BE2C (cell line): Measurements from ENCODE around the gene MUCL3.
"Not testable (repeated sequence)": the region's sequence is repeated elsewhere in the genome, so short reads cannot be mapped to it uniquely, and the experiment has no call there.

Source experiments
- DNase-seq: peaks from one replicate; pipeline ENCODE4 v3.0.0-alpha.2; 2020
- H3K27me3 ChIP-seq: fragments of 250-450 bp; sonication (Bioruptor Pico); 2 replicates; pipeline ENCODE4 v1.5.1; 2020; ENCODE audit warnings: mild to moderate bottlenecking
- H3K36me3 ChIP-seq: fragments of 250-450 bp; sonication (Bioruptor Pico); 2 replicates; pipeline ENCODE4 v1.5.1; 2020; ENCODE audit warnings: mild to moderate bottlenecking
- H3K4me1 ChIP-seq: fragments of 250-450 bp; sonication (Bioruptor Pico); 2 replicates; pipeline ENCODE4 v1.5.1; 2020
- H3K4me3 ChIP-seq: 2 replicates; pipeline ENCODE4 v1.5.1; 2011; ENCODE audit warnings: low read depth, low read length
- H3K9me3 ChIP-seq: fragments of 250-450 bp; sonication (Bioruptor Pico); 2 replicates; pipeline ENCODE4 v1.5.1; 2020
- CTCF ChIP-seq: IDR thresholded peaks from 2 replicates; pipeline ENCODE4 v1.5.1; 2012; ENCODE audit warnings: mild to moderate bottlenecking, low read depth, low read length

The MUCL3 gene

GRCh38 chr6:30988209-30988825, 47.5 kb downstream of the MUCL3 start:
- Histone ChIP-seq H3K4me3 (no peak overlapping the region), H3K4me1 (no peaks in the 10 kb centered on the region), H3K9me3 (no peaks in the 10 kb centered on the region), H3K36me3 (no peaks in the 10 kb centered on the region), H3K27me3 (peaks cover 12% of the 10 kb centered on the region)
- peak; percentile 17 for DNase-seq
- TF ChIP-seq CTCF, result no peak

- no peak overlapping the region for H3K4me3 ChIP-seq
- no peaks in the 10 kb centered on the region for H3K4me1 ChIP-seq
- TF ChIP-seq CTCF, result no peak
- no peaks in the 10 kb centered on the region for H3K9me3 ChIP-seq
- DNase-seq, result no peak
- H3K27me3 ChIP-seq, result no peaks in the 10 kb centered on the region; the same call in 1 of the 2 replicates
- no peaks in the 10 kb centered on the region for H3K36me3 ChIP-seq
Observed at GRCh38 chr6:30990422-30991086, 49.8 kb downstream of the MUCL3 start.

- Histone ChIP-seq H3K36me3 (no peaks in the 10 kb centered on the region), H3K27me3 (no peaks in the 10 kb centered on the region), H3K4me3 (no peak overlapping the region), H3K4me1 (no peaks in the 10 kb centered on the region), H3K9me3 (no peaks in the 10 kb centered on the region)
- TF ChIP-seq CTCF, result no peak
- no peak for DNase-seq
Observed at GRCh38 chr6:30991891-30992290, 51.1 kb downstream of the MUCL3 start.

GRCh38 chr6:30997301-30997700, 56.5 kb downstream of the MUCL3 start:
- Histone ChIP-seq H3K9me3 (no peaks in the 10 kb centered on the region), H3K36me3 (no peaks in the 10 kb centered on the region), H3K27me3 (no peaks in the 10 kb centered on the region), H3K4me1 (no peaks in the 10 kb centered on the region), H3K4me3 (no peak overlapping the region)
- TF ChIP-seq CTCF, result no peak
- no peak for DNase-seq

GRCh38 chr6:30998785-30999184, 58.0 kb downstream of the MUCL3 start:
- no peak for TF ChIP-seq CTCF
- no peaks in the 10 kb centered on the region; the same call in 1 of the 2 replicates for H3K27me3 ChIP-seq
- no peak for DNase-seq
- no peaks in the 10 kb centered on the region for H3K4me1 ChIP-seq
- no peaks in the 10 kb centered on the region for H3K9me3 ChIP-seq
- H3K36me3 ChIP-seq, result no peaks in the 10 kb centered on the region
- no peak overlapping the region for H3K4me3 ChIP-seq

- not testable (repeated sequence) for H3K9me3 ChIP-seq, DNase-seq, H3K4me1 ChIP-seq, H3K4me3 ChIP-seq, H3K36me3 ChIP-seq
- H3K27me3 ChIP-seq, result peaks cover 11% of the 10 kb centered on the region
Observed at GRCh38 chr6:31000067-31000860, 59.5 kb downstream of the MUCL3 start.
